ENCODE results near the gene ZNF594. TPM values are rescaled to one million over a fixed set of nuclear protein-coding genes. Genes with fewer than 3 reads are reported as not detected.

ZNF594 gene
- total and polyA plus RNA-seq, 2 of the 8 experiments (the other 6 are each of a cell fraction or from before 2014, with no cell fraction given) = 3.6 to 14.3 TPM

GRCh38 chr17:5198472-5198871 is 6.8 kb upstream of the ZNF594 start:
- H3K23ac ChIP-seq (ENCODE audit: insufficient read length) = no peak overlapping the region
- POLR2A ChIA-PET (ENCODE audit: partially characterized antibody) = no interaction called here
- H3K18ac ChIP-seq (ENCODE audit: extremely low read depth, low read length) = no peak overlapping the region
- no peak for FAIRE-seq
- no peak overlapping the region for H3K9ac ChIP-seq (replicated peaks in 1 of 4; ENCODE audit: extremely low read depth in 1 of 4, low read depth in 3 of 4, low read length in 3 of 4)
- no peak overlapping the region for H2AK5ac ChIP-seq (ENCODE audit: low read depth, low read length)
- H3K9me3 ChIP-seq (ENCODE audit: insufficient read depth in 2 of 2, low read depth in 1 of 2, low read length in 1 of 2) = no peaks in the 10 kb centered on the region
- no peak overlapping the region for H3K27ac ChIP-seq (ENCODE audit: low read depth, low read length)
- no peak overlapping the region for H2BK120ac ChIP-seq (replicated peaks; ENCODE audit: low read depth, low read length)
- H3K27me3 ChIP-seq (replicated peaks in 1 of 4; ENCODE audit: control insufficient read depth in 3 of 4, extremely low read depth in 1 of 4, insufficient read depth in 3 of 4, low read length in 3 of 4) = no peaks in the 10 kb centered on the region; a peak in 1 of 7 replicates
- no peaks in the 10 kb centered on the region for H3K79me1 ChIP-seq (ENCODE audit: low read depth, low read length)
- no peak overlapping the region for H3K4me2 ChIP-seq (ENCODE audit: insufficient read depth in 1 of 2, low read depth in 2 of 2, low read length in 2 of 2)
- no peaks in the 10 kb centered on the region for H3K4me1 ChIP-seq (replicated peaks in 1 of 4; ENCODE audit: control insufficient read depth in 3 of 4, insufficient read depth in 4 of 4, low read length in 3 of 4)
- no peak overlapping the region for H2BK15ac ChIP-seq (ENCODE audit: low read length)
- H4K20me1 ChIP-seq (replicated peaks in 1 of 2; ENCODE audit: control insufficient read depth in 1 of 2, insufficient read depth in 2 of 2, low read length in 2 of 2) = peaks cover 0 to 3% of the 10 kb centered on the region in 2 experiments
- DNase-seq (ENCODE audit: low read depth in 1 of 2, low spot score in 2 of 2) = no peak
- H3K4ac ChIP-seq (replicated peaks; ENCODE audit: insufficient read length, low read depth, low read length) = no peak overlapping the region
- H4K5ac ChIP-seq (ENCODE audit: insufficient read length, low read depth, low read length) = no peak overlapping the region
- no peak overlapping the region for H2AFZ ChIP-seq (ENCODE audit: low read length)
- H3K36me3 ChIP-seq (ENCODE audit: control insufficient read depth in 2 of 4, insufficient read depth in 4 of 4, low read length in 3 of 4) = no peaks in the 10 kb centered on the region
- CTCF ChIA-PET (ENCODE audit: partially characterized antibody) = interaction anchor here (0.6 to 3.2 kb wide), 2 partner anchors 22 to 39 kb away, joined by 3 to 14 read pairs; no protein-coding TSS in a partner anchor
- no peak overlapping the region for H2BK12ac ChIP-seq (ENCODE audit: low read depth, low read length)
- no peak overlapping the region for H4K8ac ChIP-seq (ENCODE audit: extremely low read depth, insufficient read depth, low read length)
- no peak overlapping the region for H2BK5ac ChIP-seq (ENCODE audit: low read depth, low read length)
- no peak overlapping the region for H4K91ac ChIP-seq (replicated peaks; ENCODE audit: insufficient read length, low read length)
- no peaks in the 10 kb centered on the region for H3K23me2 ChIP-seq (ENCODE audit: low read depth, low read length)
- H3K14ac ChIP-seq (ENCODE audit: insufficient read length) = no peak overlapping the region
- H2BK20ac ChIP-seq (ENCODE audit: low read length) = no peak overlapping the region
- WGBS, 2 experiments (ENCODE audit: extremely low coverage in 1 of 2, insufficient coverage in 1 of 2, insufficient read length in 1 of 2, insufficient replicate concordance in 2 of 2, low coverage in 1 of 2, low lambda C conversion rate in 2 of 2, missing lambda C conversion rate in 1 of 2) = 89% methylated on average over 7 of the region's 7 CpGs; no CpG with 5 or more reads in 1 of the 2 experiments
- H3K4me3 ChIP-seq (ENCODE audit: extremely low read depth in 1 of 4, insufficient read depth in 2 of 4, low read depth in 3 of 4, low read length in 4 of 4) = no peak overlapping the region
- H3K56ac ChIP-seq (replicated peaks; ENCODE audit: insufficient read length, low read depth, low read length) = no peak overlapping the region
- no peaks in the 10 kb centered on the region for H3K79me2 ChIP-seq (ENCODE audit: control insufficient read depth in 1 of 2, insufficient read depth in 2 of 2, low read length in 2 of 2)
- TF ChIP-seq EZH2 (IDR thresholded peaks at IDR 0.05; ENCODE audit: low read depth, low read length, severe bottlenecking) = no peak
- no peak for TF ChIP-seq TBP (IDR thresholded peaks at IDR 0.05; ENCODE audit: low read depth, low read length)
- TF ChIP-seq TEAD4 (IDR thresholded peaks at IDR 0.05; ENCODE audit: low read depth, low read length) = no peak
- TF ChIP-seq ASH2L (IDR thresholded peaks at IDR 0.05; ENCODE audit: low read length) = no peak
- TF ChIP-seq CTBP2 (IDR thresholded peaks at IDR 0.05; ENCODE audit: borderline replicate concordance, insufficient read depth, insufficient read length, low read length) = no peak
- no peak for TF ChIP-seq RFX5 (IDR thresholded peaks at IDR 0.05; ENCODE audit: borderline replicate concordance, low read depth, low read length)
- no peak for TF ChIP-seq E2F6 (IDR thresholded peaks at IDR 0.05)
- no peak for TF ChIP-seq CTCF (IDR thresholded peaks at IDR 0.05; ENCODE audit: control extremely low read depth in 1 of 3, insufficient read depth in 1 of 3, low read depth in 1 of 3, low read length in 3 of 3)
- no peak for TF ChIP-seq RXRA (IDR thresholded peaks at IDR 0.05; ENCODE audit: insufficient read depth, low read depth, low read length)
- TF ChIP-seq BRCA1 (IDR thresholded peaks at IDR 0.05; ENCODE audit: low read depth, low read length) = no peak
- no peak for TF ChIP-seq RAD21 (IDR thresholded peaks at IDR 0.05 in 1 of 2, conservative IDR thresholded peaks at IDR 0.05 in 1 of 2; ENCODE audit: low read depth in 2 of 2, low read length in 2 of 2)

Data from H1 (cell line).